Endothelial cell (in vitro differentiated cells): ENCODE data around the gene LDB2. TPM values are rescaled to one million over a fixed set of nuclear protein-coding genes. Genes with fewer than 3 reads are reported as not detected.
"Not testable (repeated sequence)": the region's sequence is repeated elsewhere in the genome, so short reads cannot be mapped to it uniquely, and the experiment has no call there.

Experiments
- DNase-seq: peaks from one replicate; pipeline ENCODE4 v3.0.0; 2021; ENCODE audit warnings: low spot score
- H3K27ac Mint-ChIP-seq: one replicate; pipeline ENCODE4 v1.8.0; 2021; ENCODE audit warnings: mixed read lengths, inconsistent platforms; ENCODE audit not compliant: unreplicated experiment
- H3K27me3 Mint-ChIP-seq: one replicate; pipeline ENCODE4 v1.8.0; 2021; ENCODE audit warnings: mild to moderate bottlenecking, moderate library complexity, mixed read lengths, inconsistent platforms; ENCODE audit not compliant: unreplicated experiment
- H3K36me3 Mint-ChIP-seq: one replicate; pipeline ENCODE4 v1.8.0; 2021; ENCODE audit warnings: mild to moderate bottlenecking, low read depth, mixed read lengths, inconsistent platforms; ENCODE audit not compliant: unreplicated experiment
- H3K4me1 Mint-ChIP-seq: one replicate; pipeline ENCODE4 v1.8.0; 2021; ENCODE audit warnings: mild to moderate bottlenecking, mixed read lengths, inconsistent platforms; ENCODE audit not compliant: unreplicated experiment
- H3K4me3 Mint-ChIP-seq: one replicate; pipeline ENCODE4 v1.8.0; 2021; ENCODE audit warnings: mild to moderate bottlenecking, mixed read lengths, inconsistent platforms; ENCODE audit not compliant: unreplicated experiment
- H3K9me3 Mint-ChIP-seq: one replicate; pipeline ENCODE4 v1.8.0; 2021; ENCODE audit warnings: mixed read lengths, inconsistent platforms; ENCODE audit not compliant: unreplicated experiment
- total RNA-seq: library from RNA; stranded (reverse); fragmentation: NEBNext Ultra II Directional; extraction: Animal tissue kit (Norgen Biotek cat#: 25700); gene quantifications from one replicate; pipeline ENCODE4 v1.2.1, GENCODE V29; 2021; ENCODE audit not compliant: unreplicated experiment
- TF ChIP-seq, protein P1 (sequence below): fragments of 200-600 bp; sonication (generic); IDR thresholded peaks from one replicate; pipeline ENCODE4 v1.5.0; 2021; ENCODE audit warnings: antibody characterized with exemption; ENCODE audit not compliant: unreplicated experiment

The LDB2 gene
- total RNA-seq, 1 donor from 2014 or later: 268 TPM

DNA sequence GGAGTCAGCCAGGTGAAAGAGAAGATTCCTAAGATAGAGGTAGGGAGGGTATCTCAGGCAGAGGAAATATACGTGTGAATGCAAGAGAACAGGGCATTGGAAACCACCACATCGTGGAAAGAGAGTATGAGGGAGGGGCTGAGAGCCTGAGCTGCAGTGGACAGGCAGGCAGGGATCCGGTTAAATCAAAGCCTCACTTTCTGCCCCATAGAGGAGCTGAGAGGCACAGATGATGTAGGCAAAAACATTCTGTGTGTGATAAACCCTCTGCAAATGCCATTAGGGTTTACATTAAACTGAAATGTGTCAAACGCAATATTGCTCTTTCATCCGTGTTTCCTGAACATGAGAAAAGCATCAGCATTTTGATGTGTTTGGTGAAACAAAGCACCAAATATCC, 374.0 kb downstream of the LDB2 start:
- DNase-seq: no peak
- H3K27me3 Mint-ChIP-seq: peaks cover 2% of the 10 kb centered on the region
- no peaks in the 10 kb centered on the region for H3K9me3 Mint-ChIP-seq
- TF ChIP-seq, protein P1, sequence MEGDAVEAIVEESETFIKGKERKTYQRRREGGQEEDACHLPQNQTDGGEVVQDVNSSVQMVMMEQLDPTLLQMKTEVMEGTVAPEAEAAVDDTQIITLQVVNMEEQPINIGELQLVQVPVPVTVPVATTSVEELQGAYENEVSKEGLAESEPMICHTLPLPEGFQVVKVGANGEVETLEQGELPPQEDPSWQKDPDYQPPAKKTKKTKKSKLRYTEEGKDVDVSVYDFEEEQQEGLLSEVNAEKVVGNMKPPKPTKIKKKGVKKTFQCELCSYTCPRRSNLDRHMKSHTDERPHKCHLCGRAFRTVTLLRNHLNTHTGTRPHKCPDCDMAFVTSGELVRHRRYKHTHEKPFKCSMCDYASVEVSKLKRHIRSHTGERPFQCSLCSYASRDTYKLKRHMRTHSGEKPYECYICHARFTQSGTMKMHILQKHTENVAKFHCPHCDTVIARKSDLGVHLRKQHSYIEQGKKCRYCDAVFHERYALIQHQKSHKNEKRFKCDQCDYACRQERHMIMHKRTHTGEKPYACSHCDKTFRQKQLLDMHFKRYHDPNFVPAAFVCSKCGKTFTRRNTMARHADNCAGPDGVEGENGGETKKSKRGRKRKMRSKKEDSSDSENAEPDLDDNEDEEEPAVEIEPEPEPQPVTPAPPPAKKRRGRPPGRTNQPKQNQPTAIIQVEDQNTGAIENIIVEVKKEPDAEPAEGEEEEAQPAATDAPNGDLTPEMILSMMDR: no peak
- no peak overlapping the region for H3K4me3 Mint-ChIP-seq
- peaks cover 28% of the 10 kb centered on the region for H3K36me3 Mint-ChIP-seq
- peaks cover 26% of the 10 kb centered on the region for H3K4me1 Mint-ChIP-seq
- no peak overlapping the region for H3K27ac Mint-ChIP-seq

DNA sequence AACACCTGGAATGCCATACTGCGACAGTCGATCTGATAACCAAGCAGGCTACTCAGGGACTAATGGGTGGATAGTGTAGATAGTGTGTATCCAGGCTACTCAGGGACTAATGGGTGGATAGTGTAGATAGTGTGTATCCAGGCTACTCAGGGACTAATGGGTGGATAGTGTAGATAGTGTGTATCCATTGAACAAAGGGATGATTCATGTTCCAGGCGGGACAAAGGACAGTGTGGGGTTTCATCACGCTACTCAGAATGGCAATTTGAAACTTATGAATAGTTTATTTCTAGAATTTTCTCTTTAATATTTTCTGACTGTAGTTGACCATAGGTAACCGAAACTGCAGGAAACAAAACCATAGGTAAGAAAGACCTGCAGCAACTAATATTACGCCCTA, 374.9 kb downstream of the LDB2 start:
- not testable (repeated sequence) for DNase-seq, H3K27ac Mint-ChIP-seq, H3K9me3 Mint-ChIP-seq, H3K4me3 Mint-ChIP-seq, H3K27me3 Mint-ChIP-seq
- H3K4me1 Mint-ChIP-seq: peaks cover 32% of the 10 kb centered on the region
- peaks cover 27% of the 10 kb centered on the region for H3K36me3 Mint-ChIP-seq

DNA sequence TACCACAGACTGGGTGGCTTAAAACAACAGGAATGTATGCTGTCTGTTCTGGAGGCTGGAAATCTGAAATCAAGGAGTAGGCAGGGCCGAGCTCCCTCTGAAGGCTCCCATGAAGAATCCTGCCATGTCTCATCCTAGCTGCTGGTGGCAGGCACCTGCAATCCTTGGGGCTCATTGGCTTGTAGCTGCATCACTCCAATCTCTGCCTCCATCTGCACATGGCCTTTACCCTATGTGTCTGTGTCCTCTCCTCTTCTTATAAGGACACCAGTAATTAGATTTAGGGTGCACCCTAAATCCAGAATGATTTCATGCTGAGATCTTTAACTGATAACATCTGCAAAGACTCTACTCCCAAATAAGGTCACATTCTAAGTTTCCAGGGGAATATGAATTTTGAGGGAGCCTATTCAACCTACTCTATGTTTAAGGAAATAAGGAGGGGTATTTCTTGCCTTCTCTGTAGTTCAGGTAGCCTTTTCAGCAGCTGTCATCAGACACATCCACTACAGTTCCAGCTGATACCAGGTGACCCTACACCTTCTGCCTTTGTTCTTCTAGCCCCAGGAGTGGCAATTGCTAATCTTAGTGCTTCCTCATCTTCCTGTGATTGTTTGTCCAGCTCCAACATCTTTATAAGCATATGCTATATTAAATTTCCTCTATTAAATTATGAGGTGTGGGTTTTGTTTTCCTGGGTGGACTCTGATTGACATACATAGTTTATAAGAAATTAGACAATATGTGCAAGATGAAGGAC, 377.1 kb downstream of the LDB2 start:
- TF ChIP-seq, protein P1: no peak
- H3K36me3 Mint-ChIP-seq: peaks cover 38% of the 10 kb centered on the region
- peaks cover 4% of the 10 kb centered on the region for H3K27me3 Mint-ChIP-seq
- no peak overlapping the region for H3K4me3 Mint-ChIP-seq
- DNase-seq: no peak
- no peak overlapping the region for H3K27ac Mint-ChIP-seq
- peaks cover 46% of the 10 kb centered on the region for H3K4me1 Mint-ChIP-seq
- no peaks in the 10 kb centered on the region for H3K9me3 Mint-ChIP-seq

DNA sequence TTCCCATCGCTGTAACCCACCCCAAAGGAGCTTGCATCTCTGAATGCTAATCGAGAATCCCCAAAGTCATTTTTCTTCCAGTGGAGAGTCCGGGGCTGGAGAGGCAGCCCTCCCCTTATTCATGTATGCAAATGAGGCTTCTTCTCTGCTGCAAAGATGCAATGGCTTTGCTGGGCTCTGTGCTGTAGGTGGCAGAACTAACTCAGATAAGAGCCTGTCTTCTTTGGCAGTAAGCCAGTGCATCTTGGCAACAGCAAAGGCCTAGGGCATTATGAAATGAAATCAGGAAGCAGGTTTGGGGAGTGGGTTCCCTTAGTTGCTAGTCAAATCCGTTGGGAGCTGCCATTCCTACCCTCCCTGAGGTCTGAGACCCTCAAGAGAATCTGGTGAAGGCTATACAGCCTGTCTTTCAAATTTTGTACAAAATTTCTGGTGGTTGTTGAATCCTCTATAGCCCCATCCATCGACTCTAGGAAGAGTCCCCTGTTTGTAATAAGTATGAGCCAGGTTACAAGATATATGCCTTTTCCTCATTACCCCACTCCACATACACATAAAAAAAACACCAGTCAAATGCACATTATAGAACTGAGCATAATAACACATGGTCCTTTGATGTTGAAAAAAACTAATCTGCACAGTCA, 381.5 kb downstream of the LDB2 start:
- Mint-ChIP-seq H3K9me3 (no peaks in the 10 kb centered on the region), H3K27ac (no peak overlapping the region), H3K36me3 (peaks cover 46% of the 10 kb centered on the region), H3K27me3 (peaks cover 1% of the 10 kb centered on the region), H3K4me3 (no peak overlapping the region), H3K4me1 (peaks cover 52% of the 10 kb centered on the region)
- TF ChIP-seq, protein P1: no peak
- no peak for DNase-seq

DNA sequence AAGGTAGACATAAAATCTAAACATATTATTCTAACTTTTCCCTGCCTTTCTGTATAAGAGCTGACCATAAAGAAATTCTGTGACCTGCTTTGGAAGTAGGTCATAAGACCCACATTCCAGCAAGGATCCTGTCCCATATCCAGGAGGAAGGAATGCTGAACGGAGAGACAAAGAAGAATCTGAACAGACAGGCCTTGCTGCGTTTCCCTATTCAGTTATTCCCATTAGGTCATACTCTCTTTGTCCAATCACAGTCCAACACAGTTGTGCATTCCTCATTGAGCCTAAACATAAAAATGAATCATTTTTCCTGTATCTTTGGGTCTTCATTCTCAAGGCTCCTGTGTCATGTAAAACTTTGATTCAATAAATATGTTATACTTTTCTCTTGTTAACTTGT, 384.6 kb downstream of the LDB2 start:
- peaks cover 42% of the 10 kb centered on the region for H3K4me1 Mint-ChIP-seq
- no peaks in the 10 kb centered on the region for H3K9me3 Mint-ChIP-seq
- no peak overlapping the region for H3K4me3 Mint-ChIP-seq
- TF ChIP-seq, protein P1: no peak
- DNase-seq: no peak
- peaks cover 1% of the 10 kb centered on the region for H3K27me3 Mint-ChIP-seq
- H3K27ac Mint-ChIP-seq: peak overlapping the region; percentile 6
- peaks cover 60% of the 10 kb centered on the region for H3K36me3 Mint-ChIP-seq
